Right lobe of liver (tissue), 4 donors: ENCODE measurements around the gene ABCB8.

Experiments
- POLR2A ChIP-seq: fragments of 450-650 bp; IDR thresholded peaks from one replicate; pipeline ENCODE4 v1.6.1; 2017; ENCODE audit warnings: antibody characterized with exemption, mild to moderate bottlenecking
- TF ChIP-seq, protein P1 (sequence below), 4 donors: fragments of 200-600 bp in 3 of 4; fragments of 450-650 bp in 1 of 4; IDR thresholded peaks; one replicate each; pipeline versions ENCODE4 v1.5.1 to v1.8.0; 2016 to 2022; ENCODE audit warnings: antibody characterized with exemption in 4 of 4, mild to moderate bottlenecking in 2 of 4
- donor health status: DM: no; HTN: no; CAD: no.
- donor health status: DM: no; HTN: no; CAD: no.
- donor health status: DM: no; HTN: yes; CAD: no.

DNA sequence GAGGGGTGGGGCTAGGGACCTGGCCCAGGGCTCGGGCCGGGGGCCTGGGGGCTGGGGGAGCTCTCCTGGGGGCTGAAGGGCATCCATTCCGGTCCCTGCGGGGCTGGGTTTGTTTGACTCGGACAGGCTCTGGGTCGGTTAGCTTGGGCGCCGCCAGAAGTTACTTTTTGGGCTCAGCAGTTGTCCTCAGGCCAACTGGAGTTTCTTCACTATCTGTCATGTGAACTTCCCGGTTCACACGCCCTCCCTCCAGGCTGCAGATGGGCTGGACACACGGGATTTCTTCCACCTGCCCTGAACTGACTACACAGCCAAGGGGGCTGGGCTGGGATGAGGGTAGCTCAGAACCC lies 34.9 kb downstream of the ABCB8 start:
- TF ChIP-seq, protein P1, sequence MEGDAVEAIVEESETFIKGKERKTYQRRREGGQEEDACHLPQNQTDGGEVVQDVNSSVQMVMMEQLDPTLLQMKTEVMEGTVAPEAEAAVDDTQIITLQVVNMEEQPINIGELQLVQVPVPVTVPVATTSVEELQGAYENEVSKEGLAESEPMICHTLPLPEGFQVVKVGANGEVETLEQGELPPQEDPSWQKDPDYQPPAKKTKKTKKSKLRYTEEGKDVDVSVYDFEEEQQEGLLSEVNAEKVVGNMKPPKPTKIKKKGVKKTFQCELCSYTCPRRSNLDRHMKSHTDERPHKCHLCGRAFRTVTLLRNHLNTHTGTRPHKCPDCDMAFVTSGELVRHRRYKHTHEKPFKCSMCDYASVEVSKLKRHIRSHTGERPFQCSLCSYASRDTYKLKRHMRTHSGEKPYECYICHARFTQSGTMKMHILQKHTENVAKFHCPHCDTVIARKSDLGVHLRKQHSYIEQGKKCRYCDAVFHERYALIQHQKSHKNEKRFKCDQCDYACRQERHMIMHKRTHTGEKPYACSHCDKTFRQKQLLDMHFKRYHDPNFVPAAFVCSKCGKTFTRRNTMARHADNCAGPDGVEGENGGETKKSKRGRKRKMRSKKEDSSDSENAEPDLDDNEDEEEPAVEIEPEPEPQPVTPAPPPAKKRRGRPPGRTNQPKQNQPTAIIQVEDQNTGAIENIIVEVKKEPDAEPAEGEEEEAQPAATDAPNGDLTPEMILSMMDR (IDR thresholded peaks at IDR 0.05), result no peak
- TF ChIP-seq POLR2A, result no peak
